NCI-H2227 (cell line): ENCODE data around the gene ITGA2B.
A peak's percentile ranks its signal among the peaks of the same experiment; 100 is the strongest.
"Not testable (repeated sequence)": the region's sequence is repeated elsewhere in the genome, so short reads cannot be mapped to it uniquely, and the experiment has no call there.

ENCODE experiments used
- DNase-seq: peaks from one replicate; lab custom pipeline; 2025; ENCODE audit not compliant: unreplicated experiment; lab: John Stamatoyannopoulos, UW

ITGA2B gene

DNA sequence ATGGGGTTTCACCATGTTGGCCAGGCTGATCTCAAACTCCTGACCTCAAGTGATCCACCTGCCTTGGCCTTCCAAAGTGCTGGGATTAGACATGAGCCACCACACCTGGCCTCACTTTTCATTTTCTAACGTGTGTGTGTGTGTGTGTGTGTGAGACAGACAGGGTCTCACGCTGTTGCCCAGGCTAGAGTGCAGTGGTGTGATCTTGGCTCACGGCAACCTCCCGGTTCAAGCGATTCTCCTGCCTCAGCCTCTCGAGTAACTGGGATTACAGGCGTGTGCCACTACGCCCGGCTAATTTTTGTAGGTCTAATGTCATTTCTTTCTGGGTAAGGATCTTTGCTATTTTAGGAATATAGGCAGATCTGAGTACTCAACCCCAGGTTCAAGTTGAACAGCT is 4.7 kb upstream of the ITGA2B start:
- DNase-seq = not testable (repeated sequence)

DNA sequence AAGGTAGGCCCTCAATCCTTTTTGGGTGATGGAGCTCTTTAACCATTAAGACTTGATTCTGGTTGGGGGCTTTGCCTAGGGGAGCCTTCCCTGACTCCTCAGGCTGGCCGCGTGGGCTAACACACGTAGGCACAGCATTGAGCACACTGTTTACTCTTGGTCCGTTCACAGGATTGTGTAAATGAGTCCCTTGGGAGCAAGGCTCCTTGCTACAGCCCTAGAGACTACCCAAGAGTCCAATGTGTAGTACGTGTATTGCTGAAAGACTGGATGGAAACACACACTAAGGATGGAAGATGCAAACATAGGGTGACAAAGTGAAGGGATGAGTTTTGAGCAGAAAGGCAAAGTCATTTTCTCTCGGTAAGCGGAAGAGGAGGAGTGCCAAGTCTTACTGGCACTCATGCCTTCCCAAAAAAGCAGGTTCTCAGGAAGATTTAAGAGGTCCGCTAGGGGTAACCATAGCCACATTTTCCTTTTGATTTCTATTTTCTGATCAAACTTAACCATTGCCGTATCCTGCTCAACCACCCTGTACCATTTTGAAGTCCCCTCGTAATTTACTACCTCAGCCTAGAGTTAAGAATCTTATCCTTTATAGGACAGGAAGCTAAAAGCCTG is 911 bp upstream of the ITGA2B start:
- DNase-seq = no peak

DNA sequence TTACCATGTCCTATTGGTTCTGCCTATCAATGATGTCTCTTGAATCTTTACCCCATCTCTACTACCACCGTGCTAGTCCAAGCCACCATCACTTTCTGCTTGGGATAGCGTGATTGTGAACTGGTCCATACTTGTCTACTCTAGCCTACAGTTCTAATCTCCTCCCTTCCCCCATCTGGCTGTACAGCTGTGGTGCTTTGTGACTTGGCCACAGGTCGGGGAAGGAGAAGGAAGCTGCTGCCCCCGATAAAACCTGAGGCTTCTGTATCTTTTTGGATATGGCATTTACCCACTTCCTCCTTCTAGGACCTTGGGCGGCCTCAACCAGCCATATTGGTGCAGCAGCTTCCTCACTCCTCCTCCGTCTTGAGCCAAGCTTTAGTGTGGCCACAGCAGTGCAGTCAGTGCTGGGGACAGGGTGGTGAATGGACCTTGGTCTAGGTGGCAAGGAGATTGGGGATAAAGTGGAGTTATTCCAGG is 314 bp upstream of the ITGA2B start:
- DNase-seq = no peak

GRCh38 chr17:44387804-44388203 is 1.6 kb downstream of the ITGA2B start:
- DNase-seq = no peak

DNA sequence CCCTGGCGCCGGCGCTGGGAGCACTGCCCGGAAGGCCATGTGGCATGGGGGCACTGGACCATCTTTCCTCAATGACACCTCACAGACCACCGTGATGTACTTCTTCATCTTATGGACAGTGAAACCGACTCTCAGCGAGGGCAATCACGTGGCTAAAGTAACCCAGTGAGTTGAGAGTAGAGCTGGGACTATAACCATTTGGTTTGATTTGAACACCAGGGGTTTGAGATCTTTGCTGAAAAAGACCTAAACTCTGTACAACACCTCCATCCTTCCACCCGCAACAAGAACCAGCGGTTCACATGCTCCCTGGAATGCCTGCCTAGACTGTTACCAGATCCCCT is 3.3 kb downstream of the ITGA2B start:
- DNase-seq = peak; percentile 24

DNA sequence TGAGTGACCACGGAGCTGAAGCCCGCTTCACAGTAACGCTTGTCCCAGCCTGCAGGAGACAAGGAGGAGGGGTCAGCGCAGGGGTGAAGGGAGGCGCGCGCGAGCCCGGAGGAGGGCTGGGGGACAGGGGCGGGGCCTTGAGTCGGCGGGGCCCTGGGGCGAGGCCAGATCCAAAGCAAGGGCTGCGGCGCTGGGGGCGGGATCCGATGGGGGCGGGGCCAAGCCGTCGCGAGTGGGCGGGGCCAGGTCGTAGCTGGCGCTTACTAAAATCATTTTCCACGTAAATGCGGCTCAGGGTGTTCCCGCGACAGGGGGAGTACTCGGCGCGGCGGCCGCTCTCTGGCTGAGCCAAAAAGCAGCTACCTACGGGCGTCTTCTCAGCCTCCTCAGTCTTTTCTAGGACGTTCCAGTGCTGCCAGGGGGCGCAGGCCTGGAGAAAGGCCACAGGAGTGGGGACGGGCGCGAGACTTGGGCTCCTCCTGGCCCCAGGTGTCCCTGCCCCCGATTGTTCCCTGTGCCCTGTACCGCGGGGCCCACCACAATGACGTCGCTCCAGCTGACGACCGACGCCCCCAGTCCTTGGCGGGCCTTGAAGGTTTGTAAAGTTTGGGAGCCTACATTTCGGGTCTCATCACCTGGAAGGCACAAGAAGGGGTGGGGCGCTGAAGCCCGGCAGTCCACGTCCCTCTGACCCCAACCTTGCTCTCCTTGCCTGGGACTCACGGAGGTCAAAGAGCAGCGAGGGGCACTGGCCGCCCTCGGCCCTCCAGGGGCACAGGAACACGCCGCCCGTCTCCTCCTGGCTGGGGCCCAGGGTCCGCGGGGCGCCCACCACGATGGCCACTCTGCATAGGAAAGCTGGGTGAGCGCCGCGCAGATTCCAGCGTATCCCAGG is 3.9 kb downstream of the ITGA2B start:
- DNase-seq = peak; percentile 88

- DNase-seq = no peak
Observed at GRCh38 chr17:44384823-44385286, 4.6 kb downstream of the ITGA2B start.

DNA sequence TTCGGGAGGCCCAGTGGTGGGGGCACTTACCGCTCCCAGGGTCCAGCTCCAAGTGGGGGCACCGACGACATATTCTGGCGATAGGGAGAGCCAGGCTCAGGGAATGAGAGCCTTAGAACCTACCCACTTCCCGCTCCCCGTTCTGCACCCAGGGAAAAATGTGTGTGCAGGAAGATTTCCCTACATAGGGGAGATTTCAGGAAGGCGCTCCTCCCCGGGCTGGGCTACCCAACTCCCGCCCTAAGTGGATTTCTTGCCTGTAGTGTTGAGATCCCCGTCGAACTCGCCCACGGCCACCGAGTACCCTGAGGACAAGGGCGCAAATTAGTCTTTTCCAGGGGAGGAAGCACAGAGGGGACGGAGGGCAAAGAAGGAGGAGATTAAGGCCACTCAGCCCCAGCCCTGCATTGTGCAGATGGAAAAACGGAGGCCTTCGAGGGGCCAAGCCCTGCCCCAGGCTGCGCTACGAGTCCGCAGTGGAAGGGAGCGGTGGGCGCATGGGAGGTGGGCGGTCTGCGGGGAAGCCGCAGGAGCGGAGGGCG is 5.1 kb downstream of the ITGA2B start:
- DNase-seq = no peak

DNA sequence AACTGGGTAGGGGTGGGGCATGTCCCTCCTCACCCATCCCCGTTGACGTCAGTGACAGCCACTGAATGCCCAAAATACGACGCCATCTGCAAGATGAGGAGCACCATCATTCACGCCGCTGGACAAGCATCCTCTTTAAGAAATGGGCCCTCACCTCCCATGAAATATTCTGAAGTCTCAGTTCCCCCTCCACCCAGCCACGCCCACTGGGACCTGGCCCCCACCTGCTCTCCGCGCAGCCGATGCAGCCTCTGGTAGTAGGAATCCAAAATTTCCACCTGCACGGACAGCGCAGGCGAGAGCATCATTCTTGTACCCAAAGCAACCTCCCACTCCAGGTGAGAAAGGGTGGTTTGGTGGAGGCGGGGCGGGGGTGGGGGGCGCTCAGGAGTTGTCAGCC is 5.6 kb downstream of the ITGA2B start:
- no peak for DNase-seq

DNA sequence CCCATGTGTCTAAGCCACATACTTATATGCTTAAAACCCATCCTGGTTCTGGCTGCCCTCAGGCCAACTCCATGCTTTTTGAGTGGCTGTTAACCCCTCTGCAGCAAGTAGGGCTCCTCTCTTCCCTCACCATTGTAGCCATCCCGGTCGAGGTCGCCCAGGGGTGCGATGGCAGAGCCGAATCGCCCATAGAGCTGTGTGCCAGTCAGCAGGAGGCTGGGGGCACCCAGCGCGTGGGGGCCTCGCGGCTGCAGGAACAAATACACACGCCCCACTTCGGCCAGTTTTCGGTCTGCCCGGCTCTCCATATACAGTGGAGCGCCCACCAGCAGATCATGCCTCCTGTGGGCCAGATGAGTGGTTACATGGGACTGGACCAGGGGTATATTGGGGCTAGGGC is 6.1 kb downstream of the ITGA2B start:
- DNase-seq = no peak

GRCh38 chr17:44382917-44383316 is 6.5 kb downstream of the ITGA2B start:
- DNase-seq = no peak

DNA sequence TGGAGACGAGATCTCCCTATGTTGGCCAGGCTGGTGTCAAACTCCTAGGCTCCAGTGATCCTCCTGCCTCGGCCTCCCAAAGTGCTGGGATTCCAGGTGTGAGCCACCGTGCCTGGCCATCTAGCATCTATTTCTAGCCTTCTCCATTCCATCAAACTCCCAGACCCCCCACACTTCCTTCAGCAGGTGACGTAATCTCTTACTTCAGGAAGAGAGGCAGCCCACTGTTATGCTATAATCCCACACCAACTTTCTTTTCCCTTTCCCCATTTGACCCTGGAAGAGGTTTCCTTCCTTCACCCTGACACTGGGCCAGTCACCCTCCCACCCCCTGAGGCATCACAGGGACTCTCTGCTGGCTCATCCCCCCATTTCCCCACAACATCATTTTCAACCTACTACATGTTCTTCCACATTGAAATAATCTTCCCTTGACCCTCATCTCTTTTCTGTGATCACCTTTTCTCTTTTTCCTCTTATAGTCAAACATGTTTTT is 7.6 kb downstream of the ITGA2B start:
- DNase-seq = no peak

DNA sequence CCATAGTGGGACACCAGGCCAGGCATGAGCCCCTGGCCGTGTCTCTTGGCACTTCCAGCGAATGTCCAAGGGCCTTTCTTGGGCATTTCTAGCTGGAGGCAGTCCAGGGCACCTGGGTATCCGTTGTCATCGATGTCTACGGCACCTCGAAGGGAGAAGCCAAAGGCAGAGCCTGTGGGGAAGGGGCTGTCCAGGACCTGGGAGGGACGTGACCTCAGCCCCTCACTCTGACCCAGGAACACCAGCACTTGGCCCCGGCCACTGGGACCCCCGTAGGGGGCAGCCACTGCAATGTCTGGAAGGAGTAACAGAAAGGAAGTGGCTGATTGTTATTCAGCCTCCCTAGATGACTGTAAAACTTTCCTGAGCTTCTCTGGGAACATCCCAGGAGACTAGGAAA is 8.7 kb downstream of the ITGA2B start:
- no peak for DNase-seq

GRCh38 chr17:44379887-44380286 is 9.6 kb downstream of the ITGA2B start:
- no peak for DNase-seq

- no peak for DNase-seq
Observed at GRCh38 chr17:44378171-44378705, 11.2 kb downstream of the ITGA2B start.

- DNase-seq = no peak
Observed at GRCh38 chr17:44376779-44377178, 12.7 kb downstream of the ITGA2B start.

- no peak for DNase-seq
Observed at GRCh38 chr17:44376124-44376523, 13.3 kb downstream of the ITGA2B start.

GRCh38 chr17:44375196-44376017 is 14.0 kb downstream of the ITGA2B start:
- no peak for DNase-seq

- DNase-seq = no peak
Observed at GRCh38 chr17:44374306-44375195, 14.9 kb downstream of the ITGA2B start.

- no peak for DNase-seq
Observed at GRCh38 chr17:44372036-44372435, 17.4 kb downstream of the ITGA2B start.
